IPS-NIHi7 (cell line): ENCODE data around the gene CAV2.

ENCODE experiments used
- DNase-seq: peaks from one replicate; pipeline ENCODE4 v3.0.0; 2012; ENCODE audit warnings: mixed read lengths; ENCODE audit errors: extremely low spot score

CAV2 gene

GRCh38 chr7:116495736-116496135, 3.8 kb upstream of the CAV2 start:
- DNase-seq = no peak

- no peak for DNase-seq
Measured at GRCh38 chr7:116496653-116497052, 2.9 kb upstream of the CAV2 start.

GRCh38 chr7:116497708-116498107, 1.8 kb upstream of the CAV2 start:
- no peak for DNase-seq

- peak; percentile 50 for DNase-seq
Measured at GRCh38 chr7:116500078-116500853, 728 bp downstream of the CAV2 start.

GRCh38 chr7:116501425-116502167, 2.1 kb downstream of the CAV2 start:
- peak; percentile 14 for DNase-seq

- no peak for DNase-seq
Measured at GRCh38 chr7:116502201-116503096, 2.9 kb downstream of the CAV2 start.

- no peak for DNase-seq
Measured at GRCh38 chr7:116503835-116504234, 4.3 kb downstream of the CAV2 start.

- DNase-seq = no peak
Measured at GRCh38 chr7:116505278-116505677, 5.7 kb downstream of the CAV2 start.

- no peak for DNase-seq
Measured at GRCh38 chr7:116505823-116506222, 6.3 kb downstream of the CAV2 start.

GRCh38 chr7:116509982-116510579, 10.5 kb downstream of the CAV2 start:
- no peak for DNase-seq

- DNase-seq = no peak
Measured at GRCh38 chr7:116510795-116511194, 11.3 kb downstream of the CAV2 start.

- DNase-seq = no peak
Measured at GRCh38 chr7:116511552-116512519, 12.3 kb downstream of the CAV2 start.

GRCh38 chr7:116512520-116513188, 13.1 kb downstream of the CAV2 start:
- no peak for DNase-seq

GRCh38 chr7:116515584-116515983, 16.0 kb downstream of the CAV2 start:
- DNase-seq = no peak

GRCh38 chr7:116516324-116516723, 16.8 kb downstream of the CAV2 start:
- no peak for DNase-seq

- DNase-seq = no peak
Measured at GRCh38 chr7:116517626-116518025, 18.1 kb downstream of the CAV2 start.

GRCh38 chr7:116518961-116519360, 19.4 kb downstream of the CAV2 start:
- DNase-seq = no peak

GRCh38 chr7:116521046-116521664, 21.6 kb downstream of the CAV2 start:
- no peak for DNase-seq

- DNase-seq = peak; percentile 34
Measured at GRCh38 chr7:116522247-116522646, 22.7 kb downstream of the CAV2 start.

GRCh38 chr7:116524221-116524608, 24.7 kb downstream of the CAV2 start:
- DNase-seq = no peak
